K562 (cell line): ENCODE measurements around the gene KLHL22. TPM values are rescaled to one million over a fixed set of nuclear protein-coding genes. Genes with fewer than 3 reads are reported as not detected.

Source experiments
- POLR2H ChIP-seq: IDR thresholded peaks from 2 replicates; pipeline ENCODE4 v1.6.1; 2016; ENCODE audit warnings: missing genetic modification characterization, low read depth, mild to moderate bottlenecking, control low read depth, missing compliant biosample characterization, moderate library complexity
- ZNF124 ChIP-seq: sonication (generic); formaldehyde crosslinking; IDR thresholded peaks from 2 replicates; pipeline ENCODE4 v1.8.1; 2022; ENCODE audit warnings: missing genetic modification reagents
- ZNF197 ChIP-seq: fragments of 200-800 bp; sonication (Bioruptor generic); IDR thresholded peaks from 2 replicates; pipeline ENCODE4 v1.6.1; 2016; ENCODE audit warnings: low read depth, missing genetic modification characterization, missing compliant biosample characterization
- ZNF695 ChIP-seq: fragments of 450-650 bp; formaldehyde crosslinking; IDR thresholded peaks from 2 replicates; pipeline ENCODE4 v1.4.0; 2020; ENCODE audit warnings: mild to moderate bottlenecking, moderate library complexity
- polyA plus RNA-seq, 8 experiments: library from polyadenylated mRNA; depleted of rRNA in 4 of 8; stranded (reverse) in 5 of 8; unstranded in 3 of 8; fragments of >200 nt; fragmentation: Nextera tagmentation in 2 of 8; fragmentation: Illumina TruSeq in 1 of 8; extraction: Ambion mirVana in 2 of 8; extraction: Trizol in 1 of 8; gene quantifications; 2 replicates each; pipeline versions ENCODE4 v1.2.1 to v1.2.3, GENCODE V29; 2011 to 2014; ENCODE audit warnings: inconsistent platforms in 1 of 8, missing spikeins in 1 of 8
- total RNA-seq, 7 experiments: library from RNA; depleted of rRNA in 6 of 7; stranded (reverse); fragments of >200 nt in 6 of 7; fragmentation: Illumina TruSeq in 2 of 7; extraction: Trizol in 2 of 7; gene quantifications; 2 replicates each; pipeline versions ENCODE4 v1.2.1 to v1.2.3, GENCODE V29; 2011 to 2021; ENCODE audit warnings: low replicate concordance in 1 of 7
- TF ChIP-seq, protein P1 (sequence below): fragments of 200-600 bp; sonication (generic); IDR thresholded peaks from one replicate; pipeline ENCODE4 v1.6.1; 2012; ENCODE audit warnings: mild to moderate bottlenecking, low read depth, low read length, inconsistent platforms
- TF ChIP-seq, protein P2 (sequence below): fragments of 450-650 bp; IDR thresholded peaks from 2 replicates; pipeline ENCODE4 v1.6.1; 2016; ENCODE audit warnings: low read depth

The KLHL22 gene
- total and polyA plus RNA-seq, 9 of the 15 experiments (the other 6 are each of a cell fraction or from before 2014, with no cell fraction given): 1.3 to 25.6 (median 15.2) TPM

DNA sequence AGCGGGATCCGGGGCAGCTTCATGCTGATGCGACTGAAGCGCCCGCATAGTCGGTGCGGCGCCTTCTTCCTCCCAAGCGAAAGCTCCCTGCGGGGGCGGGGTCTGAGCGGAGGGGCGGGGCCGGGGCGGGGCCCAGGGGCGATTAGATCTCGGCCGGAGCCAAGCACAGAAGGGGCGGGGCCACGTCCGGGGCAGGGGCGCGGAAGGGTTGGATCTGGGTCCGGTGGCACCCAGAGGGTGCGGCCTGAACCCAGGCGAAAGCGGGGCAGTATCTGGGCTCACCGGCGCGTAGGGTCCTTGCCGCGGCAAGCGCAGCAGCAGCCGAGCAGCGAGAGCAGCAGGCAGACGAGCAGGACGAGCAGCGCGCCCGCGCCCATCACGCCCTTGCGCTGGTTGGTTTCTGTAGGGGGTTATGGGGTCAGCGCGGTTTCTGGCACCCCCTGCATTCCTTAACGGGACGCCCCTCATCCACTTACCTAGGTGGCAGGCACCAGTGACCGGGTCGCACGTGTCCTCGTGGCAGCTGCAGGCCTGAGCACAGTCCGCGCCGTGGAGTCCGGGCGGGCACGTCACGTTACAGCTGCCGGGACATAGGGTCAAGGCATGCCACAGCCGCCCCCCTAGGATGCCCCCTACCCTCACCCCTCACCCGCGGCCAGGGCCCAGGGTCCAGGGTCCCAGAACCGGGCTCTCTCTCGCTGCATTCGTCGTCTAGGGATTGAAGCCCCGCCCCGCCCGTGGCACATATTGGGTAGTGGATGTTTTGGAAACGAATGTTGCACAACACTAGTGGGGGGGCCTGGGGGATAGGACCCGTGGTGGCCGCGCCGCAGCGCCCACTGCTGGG lies 66.1 kb downstream of the KLHL22 start (continued):
- TF ChIP-seq, protein P1, sequence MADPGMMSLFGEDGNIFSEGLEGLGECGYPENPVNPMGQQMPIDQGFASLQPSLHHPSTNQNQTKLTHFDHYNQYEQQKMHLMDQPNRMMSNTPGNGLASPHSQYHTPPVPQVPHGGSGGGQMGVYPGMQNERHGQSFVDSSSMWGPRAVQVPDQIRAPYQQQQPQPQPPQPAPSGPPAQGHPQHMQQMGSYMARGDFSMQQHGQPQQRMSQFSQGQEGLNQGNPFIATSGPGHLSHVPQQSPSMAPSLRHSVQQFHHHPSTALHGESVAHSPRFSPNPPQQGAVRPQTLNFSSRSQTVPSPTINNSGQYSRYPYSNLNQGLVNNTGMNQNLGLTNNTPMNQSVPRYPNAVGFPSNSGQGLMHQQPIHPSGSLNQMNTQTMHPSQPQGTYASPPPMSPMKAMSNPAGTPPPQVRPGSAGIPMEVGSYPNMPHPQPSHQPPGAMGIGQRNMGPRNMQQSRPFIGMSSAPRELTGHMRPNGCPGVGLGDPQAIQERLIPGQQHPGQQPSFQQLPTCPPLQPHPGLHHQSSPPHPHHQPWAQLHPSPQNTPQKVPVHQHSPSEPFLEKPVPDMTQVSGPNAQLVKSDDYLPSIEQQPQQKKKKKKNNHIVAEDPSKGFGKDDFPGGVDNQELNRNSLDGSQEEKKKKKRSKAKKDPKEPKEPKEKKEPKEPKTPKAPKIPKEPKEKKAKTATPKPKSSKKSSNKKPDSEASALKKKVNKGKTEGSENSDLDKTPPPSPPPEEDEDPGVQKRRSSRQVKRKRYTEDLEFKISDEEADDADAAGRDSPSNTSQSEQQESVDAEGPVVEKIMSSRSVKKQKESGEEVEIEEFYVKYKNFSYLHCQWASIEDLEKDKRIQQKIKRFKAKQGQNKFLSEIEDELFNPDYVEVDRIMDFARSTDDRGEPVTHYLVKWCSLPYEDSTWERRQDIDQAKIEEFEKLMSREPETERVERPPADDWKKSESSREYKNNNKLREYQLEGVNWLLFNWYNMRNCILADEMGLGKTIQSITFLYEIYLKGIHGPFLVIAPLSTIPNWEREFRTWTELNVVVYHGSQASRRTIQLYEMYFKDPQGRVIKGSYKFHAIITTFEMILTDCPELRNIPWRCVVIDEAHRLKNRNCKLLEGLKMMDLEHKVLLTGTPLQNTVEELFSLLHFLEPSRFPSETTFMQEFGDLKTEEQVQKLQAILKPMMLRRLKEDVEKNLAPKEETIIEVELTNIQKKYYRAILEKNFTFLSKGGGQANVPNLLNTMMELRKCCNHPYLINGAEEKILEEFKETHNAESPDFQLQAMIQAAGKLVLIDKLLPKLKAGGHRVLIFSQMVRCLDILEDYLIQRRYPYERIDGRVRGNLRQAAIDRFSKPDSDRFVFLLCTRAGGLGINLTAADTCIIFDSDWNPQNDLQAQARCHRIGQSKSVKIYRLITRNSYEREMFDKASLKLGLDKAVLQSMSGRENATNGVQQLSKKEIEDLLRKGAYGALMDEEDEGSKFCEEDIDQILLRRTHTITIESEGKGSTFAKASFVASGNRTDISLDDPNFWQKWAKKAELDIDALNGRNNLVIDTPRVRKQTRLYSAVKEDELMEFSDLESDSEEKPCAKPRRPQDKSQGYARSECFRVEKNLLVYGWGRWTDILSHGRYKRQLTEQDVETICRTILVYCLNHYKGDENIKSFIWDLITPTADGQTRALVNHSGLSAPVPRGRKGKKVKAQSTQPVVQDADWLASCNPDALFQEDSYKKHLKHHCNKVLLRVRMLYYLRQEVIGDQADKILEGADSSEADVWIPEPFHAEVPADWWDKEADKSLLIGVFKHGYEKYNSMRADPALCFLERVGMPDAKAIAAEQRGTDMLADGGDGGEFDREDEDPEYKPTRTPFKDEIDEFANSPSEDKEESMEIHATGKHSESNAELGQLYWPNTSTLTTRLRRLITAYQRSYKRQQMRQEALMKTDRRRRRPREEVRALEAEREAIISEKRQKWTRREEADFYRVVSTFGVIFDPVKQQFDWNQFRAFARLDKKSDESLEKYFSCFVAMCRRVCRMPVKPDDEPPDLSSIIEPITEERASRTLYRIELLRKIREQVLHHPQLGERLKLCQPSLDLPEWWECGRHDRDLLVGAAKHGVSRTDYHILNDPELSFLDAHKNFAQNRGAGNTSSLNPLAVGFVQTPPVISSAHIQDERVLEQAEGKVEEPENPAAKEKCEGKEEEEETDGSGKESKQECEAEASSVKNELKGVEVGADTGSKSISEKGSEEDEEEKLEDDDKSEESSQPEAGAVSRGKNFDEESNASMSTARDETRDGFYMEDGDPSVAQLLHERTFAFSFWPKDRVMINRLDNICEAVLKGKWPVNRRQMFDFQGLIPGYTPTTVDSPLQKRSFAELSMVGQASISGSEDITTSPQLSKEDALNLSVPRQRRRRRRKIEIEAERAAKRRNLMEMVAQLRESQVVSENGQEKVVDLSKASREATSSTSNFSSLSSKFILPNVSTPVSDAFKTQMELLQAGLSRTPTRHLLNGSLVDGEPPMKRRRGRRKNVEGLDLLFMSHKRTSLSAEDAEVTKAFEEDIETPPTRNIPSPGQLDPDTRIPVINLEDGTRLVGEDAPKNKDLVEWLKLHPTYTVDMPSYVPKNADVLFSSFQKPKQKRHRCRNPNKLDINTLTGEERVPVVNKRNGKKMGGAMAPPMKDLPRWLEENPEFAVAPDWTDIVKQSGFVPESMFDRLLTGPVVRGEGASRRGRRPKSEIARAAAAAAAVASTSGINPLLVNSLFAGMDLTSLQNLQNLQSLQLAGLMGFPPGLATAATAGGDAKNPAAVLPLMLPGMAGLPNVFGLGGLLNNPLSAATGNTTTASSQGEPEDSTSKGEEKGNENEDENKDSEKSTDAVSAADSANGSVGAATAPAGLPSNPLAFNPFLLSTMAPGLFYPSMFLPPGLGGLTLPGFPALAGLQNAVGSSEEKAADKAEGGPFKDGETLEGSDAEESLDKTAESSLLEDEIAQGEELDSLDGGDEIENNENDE: no peak
- TF ChIP-seq ZNF197 (CRISPR knock-in tag): no peak
- TF ChIP-seq, protein P2, sequence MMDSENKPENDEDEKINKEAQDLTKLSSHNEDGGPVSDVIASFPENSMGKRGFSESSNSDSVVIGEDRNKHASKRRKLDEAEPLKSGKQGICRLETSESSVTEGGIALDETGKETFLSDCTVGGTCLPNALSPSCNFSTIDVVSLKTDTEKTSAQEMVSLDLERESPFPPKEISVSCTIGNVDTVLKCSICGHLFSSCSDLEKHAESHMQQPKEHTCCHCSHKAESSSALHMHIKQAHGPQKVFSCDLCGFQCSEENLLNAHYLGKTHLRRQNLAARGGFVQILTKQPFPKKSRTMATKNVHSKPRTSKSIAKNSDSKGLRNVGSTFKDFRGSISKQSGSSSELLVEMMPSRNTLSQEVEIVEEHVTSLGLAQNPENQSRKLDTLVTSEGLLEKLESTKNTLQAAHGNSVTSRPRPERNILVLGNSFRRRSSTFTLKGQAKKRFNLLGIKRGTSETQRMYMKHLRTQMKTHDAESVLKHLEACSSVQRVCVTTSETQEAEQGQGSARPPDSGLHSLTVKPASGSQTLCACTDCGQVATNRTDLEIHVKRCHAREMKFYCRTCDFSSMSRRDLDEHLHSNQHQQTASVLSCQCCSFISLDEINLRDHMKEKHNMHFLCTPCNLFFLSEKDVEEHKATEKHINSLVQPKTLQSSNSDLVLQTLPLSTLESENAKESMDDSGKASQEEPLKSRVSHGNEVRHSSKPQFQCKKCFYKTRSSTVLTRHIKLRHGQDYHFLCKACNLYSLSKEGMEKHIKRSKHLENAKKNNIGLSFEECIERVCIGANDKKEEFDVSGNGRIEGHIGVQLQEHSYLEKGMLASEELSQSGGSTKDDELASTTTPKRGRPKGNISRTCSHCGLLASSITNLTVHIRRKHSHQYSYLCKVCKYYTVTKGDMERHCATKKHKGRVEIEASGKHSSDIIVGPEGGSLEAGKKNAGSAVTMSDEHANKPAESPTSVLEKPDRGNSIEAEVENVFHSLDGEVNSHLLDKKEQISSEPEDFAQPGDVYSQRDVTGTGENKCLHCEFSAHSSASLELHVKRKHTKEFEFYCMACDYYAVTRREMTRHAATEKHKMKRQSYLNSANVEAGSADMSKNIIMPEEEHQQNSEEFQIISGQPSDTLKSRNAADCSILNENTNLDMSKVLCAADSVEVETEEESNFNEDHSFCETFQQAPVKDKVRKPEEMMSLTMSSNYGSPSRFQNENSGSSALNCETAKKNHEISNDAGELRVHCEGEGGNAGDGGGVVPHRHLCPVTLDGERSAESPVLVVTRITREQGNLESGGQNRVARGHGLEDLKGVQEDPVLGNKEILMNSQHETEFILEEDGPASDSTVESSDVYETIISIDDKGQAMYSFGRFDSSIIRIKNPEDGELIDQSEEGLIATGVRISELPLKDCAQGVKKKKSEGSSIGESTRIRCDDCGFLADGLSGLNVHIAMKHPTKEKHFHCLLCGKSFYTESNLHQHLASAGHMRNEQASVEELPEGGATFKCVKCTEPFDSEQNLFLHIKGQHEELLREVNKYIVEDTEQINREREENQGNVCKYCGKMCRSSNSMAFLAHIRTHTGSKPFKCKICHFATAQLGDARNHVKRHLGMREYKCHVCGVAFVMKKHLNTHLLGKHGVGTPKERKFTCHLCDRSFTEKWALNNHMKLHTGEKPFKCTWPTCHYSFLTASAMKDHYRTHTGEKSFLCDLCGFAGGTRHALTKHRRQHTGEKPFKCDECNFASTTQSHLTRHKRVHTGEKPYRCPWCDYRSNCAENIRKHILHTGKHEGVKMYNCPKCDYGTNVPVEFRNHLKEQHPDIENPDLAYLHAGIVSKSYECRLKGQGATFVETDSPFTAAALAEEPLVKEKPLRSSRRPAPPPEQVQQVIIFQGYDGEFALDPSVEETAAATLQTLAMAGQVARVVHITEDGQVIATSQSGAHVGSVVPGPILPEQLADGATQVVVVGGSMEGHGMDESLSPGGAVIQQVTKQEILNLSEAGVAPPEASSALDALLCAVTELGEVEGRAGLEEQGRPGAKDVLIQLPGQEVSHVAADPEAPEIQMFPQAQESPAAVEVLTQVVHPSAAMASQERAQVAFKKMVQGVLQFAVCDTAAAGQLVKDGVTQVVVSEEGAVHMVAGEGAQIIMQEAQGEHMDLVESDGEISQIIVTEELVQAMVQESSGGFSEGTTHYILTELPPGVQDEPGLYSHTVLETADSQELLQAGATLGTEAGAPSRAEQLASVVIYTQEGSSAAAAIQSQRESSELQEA: no peak
- 0 out of 2 replicates have a peak, but pooled peaks have one; percentile 85 for TF ChIP-seq ZNF124 (CRISPR knock-in tag)
- no peak for TF ChIP-seq ZNF695 (CRISPR knock-in tag)
- no peak for TF ChIP-seq POLR2H (tag)
